ENCODE results near the gene RNASET2.
"Not testable (repeated sequence)": the region's sequence is repeated elsewhere in the genome, so short reads cannot be mapped to it uniquely, and the experiment has no call there.

Gene RNASET2

DNA sequence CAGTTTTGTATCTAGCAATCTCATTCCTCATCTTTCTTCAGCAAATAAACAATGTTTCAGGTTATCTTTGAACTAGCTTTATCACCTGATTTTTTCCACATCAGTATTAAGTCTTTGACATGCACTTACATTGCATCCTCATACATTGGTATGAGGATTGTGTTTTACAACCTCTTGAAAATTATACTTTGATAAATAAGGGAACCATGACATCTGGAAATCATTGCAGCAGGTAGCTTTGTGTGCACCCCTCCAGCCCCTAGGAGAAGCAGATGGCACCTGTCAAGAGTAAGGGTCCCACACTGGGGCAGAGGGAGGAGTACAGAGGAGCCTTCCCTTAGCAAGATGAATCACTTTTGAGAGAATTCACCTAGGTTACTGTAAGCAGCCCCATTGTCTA lies 13.7 kb upstream of the RNASET2 start:
- no peak for DNase-seq (ENCODE audit: low read depth in 2 of 2)

DNA sequence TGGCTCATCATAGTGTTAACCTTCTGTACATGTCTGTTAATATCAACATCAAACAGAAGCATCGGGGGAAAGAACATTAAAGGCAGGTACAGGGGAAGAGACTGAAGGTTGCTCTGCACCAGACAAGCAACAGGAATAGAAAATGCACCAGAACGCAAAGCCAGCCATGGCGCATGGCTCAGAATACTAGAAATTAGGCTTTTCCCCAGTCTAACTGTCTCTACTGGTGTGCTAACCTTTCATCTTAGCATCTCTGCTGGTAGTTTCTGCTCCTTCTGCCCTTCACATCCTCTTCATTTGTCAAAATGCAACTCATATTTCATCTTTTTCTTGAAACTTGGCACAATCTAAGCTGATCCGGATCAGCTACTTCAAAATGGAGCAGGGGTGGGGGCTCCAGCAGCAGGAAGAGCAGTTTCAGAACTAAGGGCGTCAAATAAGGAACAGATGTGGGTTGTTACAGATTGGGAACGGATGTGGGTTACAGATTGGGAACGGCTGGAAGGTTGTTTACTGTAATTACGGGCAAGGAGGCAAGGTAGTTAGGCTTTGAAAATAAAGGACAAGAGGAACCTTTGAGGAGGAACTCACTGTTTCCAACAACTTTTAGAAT lies 13.1 kb upstream of the RNASET2 start:
- no peak for DNase-seq (ENCODE audit: low read depth in 2 of 2)

DNA sequence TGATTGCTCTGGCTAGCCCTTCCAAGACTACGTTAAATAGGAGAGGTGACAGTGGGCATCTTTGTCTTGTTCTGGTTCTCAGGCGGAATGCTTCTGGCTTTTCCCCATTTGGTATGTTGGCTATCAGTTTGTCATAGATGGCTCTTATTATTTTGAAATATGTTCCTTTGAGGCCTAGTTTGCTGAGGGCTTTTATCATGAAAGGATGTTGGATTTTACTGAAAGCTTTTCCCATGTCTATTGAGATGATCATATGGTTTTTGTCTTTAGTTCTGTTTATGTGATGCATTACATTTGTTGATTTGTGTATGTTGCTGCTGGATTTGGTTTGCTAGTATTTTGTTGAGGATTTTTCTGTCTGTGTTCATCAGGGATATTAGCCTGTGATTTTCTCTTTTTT lies 9.9 kb upstream of the RNASET2 start:
- DNase-seq (ENCODE audit: low read depth in 2 of 2): no peak

DNA sequence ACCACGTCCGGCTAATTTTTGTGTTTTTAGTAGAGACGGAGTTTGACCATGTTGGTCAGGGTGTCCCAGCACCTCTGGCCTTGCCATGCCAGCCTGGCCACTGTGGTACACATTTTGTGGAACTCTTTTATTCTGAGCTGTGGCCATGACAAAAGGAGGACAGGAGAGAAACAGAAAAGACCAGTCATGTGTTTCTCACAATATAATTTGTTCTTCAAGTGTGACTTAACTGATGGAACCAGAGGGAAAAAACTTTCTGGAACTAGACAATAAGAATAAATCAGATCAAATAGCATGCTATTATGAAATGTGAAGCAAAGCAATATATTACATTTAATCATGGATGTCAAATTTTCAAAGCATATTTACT lies 4.2 kb upstream of the RNASET2 start:
- no peak for DNase-seq (ENCODE audit: low read depth in 2 of 2)

DNA sequence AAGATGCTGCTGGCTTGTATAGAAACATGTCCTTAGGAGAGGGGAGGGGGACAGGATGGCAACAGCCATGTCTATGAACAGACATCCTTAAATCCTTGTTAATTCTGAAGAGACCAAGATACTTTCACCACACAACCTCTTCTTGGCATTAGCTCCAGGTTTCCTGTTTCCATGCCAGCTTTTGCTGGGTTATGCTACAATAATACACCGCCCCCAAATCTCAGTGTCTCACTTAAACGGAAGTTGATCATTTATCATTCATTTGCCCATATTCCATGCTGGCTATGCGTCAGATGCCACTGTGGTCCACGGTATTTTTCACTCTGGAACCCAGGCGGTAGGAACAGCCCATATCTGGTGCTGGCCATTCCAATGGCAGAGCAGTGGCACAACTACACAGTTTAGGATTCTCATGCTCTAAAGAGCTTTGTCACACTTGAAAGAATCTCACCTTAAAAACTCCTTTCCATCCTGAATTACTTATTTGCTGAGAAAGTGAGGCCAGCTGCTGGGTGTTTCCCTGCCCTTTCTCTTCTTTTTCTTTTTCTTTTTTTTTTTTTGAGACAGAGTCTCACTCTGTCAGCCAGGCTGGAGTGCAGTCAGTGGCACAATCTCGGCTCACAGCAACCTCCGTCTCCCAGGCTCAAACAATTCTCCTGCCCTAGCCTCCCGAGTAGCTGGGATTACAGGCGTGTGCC lies 3.7 kb upstream of the RNASET2 start:
- no peak for DNase-seq (ENCODE audit: low read depth in 2 of 2)

DNA sequence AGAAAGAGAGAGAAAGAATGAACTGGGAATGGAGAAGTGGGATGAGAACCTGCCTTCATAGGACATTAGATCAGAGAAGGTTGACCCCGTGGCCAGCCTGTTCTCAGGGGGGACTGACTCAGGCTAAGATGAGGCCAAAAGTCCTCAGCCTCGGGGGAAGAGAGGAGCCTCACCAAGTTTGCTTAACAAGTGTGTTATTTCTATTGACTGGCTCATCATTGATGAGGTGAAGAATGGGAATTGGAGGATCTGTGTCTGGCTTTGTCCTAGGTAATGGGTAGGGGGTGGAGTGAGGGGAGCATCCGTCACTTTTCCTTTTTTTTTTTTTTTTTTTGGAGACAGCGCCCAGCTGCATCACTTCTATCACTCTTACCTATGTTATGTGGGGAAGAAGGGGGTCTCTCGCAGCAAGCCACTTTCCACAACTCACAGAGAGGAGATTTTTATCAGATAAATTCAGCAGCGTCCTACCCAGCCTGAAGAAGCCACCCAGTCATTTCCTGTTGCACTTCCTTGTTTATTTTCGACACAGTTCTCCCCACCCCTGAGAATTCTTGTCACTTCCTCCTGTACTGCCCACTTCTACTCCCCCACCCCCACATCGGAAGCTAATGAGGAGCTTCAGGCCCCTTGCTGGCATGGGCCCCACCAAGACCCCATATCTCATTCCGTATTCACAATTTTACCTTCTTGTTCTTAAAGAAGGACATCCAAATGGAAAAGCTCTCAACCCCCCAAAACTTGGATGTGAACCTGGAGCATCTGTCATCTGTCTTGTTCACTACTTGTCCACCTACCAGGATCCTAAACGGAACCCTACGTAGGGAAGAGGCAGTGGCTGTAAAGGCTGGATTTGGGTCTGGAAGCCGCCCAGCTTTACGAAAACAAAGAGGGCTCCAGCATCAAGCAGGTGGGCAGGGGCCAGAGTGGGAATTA lies 2.8 kb upstream of the RNASET2 start:
- DNase-seq (ENCODE audit: low read depth in 2 of 2): peak in 1 of 2 donors; percentile 16

DNA sequence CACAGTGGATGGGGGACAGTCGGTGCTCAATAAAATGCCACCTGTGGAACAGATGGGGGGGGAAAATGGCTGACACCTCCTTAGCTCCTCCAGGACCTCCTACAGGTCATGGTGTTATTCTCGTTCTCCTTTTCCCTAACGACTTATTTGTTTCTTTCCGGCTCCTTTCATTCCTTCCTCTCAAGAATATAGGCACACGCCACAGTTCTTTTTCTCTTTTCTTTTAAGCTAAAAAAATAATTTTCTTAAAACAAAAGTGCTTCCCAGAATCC lies 1.4 kb upstream of the RNASET2 start:
- DNase-seq (ENCODE audit: low read depth in 2 of 2): no peak

DNA sequence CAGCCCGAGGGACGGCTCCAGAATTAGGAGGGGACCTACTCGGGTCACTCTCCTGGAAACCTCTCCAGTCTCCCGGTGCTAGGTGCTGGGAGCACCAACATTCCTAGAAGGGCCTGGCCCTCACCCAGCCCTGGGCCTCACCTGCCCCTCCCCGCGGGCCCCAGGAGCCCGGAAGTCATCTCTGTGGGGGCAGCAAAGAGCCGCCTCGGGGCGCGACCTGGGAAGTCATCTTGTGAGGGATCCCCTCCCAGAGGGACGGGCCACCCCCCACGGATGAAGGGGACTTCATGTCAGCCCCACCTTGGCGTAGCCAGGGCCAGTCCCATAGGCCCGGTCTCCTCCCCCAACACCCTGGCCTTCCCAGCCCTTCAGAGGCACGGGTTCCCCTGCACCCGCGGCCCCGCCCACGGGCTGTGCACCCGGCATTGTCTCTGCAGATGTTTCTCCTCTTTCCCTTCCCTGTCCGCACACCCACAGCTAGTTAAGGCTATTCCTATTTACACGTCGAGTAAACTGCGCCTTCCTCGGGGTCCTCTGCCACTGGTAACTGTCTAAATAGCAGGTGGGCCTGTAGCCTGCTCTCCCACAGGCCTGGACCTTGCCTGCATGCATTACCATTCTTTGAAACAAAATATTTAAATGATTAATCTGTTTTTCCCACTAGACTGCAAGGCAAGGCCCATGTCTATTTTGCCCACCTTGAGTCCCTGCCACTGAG lies 896 bp upstream of the RNASET2 start:
- DNase-seq (ENCODE audit: low read depth in 2 of 2): no peak

DNA sequence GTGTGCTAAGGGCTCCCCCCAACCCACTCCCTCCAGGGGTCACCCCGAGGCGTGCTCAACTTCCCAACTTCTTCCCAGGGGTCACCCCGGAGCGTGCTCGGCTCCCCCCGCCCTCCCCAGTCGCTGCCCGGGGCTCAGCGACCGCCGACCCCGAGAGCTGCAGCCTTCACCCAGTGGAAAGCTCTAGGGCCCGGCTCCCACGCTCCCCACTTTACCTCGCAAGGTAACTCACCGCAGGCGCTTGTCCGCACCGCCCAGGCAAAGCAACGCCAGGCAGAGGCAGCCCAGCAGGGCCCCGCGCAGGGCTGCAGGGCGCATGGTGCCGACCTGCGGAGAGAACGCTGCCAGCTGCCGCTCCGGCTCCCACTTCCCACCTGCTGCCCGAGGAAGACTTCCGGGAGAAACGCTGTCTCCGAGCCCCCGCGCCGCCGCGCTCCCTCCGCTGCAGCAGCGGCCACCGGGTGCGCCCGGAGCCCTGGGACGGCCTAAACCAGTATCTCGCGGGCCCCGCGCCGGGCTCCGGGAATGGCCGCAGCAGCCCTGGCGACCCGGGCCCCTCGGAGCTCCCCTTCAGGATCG lies 396 bp downstream of the RNASET2 start:
- no peak for DNase-seq (ENCODE audit: low read depth in 2 of 2)

DNA sequence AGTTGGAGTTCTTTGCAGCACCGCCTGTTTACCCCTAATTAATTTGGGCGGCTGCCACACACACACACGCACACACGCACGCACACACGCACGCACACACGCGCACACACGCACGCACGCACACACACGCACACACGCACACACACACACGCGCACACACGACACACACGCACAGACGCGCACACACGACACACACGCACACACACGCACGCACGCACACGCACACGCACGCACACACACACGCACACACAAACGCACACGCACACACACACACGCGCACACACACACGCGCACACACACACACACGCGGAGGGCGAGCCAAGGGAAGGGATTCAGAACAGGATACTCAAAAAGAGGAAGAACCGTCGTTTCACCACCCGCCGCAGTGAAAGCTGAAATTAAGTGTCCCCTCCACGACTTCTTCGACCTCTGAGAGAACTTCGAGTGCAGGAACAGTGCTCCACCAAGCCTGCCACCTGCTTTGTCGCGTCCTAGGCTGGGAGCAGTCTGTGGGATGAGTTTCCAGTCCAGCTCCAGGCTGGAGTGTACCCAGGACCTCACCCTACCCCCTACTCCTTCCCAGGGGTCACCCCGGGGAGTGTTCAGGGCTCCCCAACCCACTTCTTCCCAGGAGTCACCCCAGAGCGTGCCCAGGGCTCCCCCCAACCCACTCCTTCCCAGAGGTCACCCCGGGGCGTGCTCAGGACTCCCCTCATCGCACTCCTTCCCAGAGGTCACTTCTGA lies 1.1 kb downstream of the RNASET2 start:
- no peak for DNase-seq (ENCODE audit: low read depth in 2 of 2)

DNA sequence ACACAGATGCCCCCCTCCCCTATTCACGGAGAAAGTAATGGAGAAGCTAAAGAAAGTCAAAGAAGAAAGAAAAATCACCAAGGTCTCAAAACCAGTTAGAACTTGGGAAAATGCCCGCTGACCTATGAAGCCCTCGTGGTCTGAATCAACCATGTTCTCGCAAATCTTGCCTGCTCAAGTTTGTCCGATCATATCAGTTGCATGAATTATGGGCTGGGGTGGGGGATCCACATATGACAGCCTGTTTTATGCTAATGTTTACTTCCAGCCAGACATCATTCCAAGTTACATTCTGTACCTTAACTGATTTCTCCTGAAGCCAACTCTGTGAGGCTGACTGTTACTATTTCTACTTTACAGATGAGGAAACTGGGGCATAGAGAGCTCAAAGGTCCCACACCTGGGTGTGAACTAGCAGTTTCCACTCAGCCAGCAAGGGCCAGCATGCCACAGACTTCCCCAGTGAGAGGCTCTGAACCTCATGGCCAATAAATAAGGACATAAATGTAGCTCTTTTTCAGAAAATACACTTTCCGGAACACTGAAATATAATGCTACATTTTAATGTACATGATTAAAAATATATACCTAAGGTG lies 2.1 kb downstream of the RNASET2 start:
- DNase-seq (ENCODE audit: low read depth in 2 of 2): no peak

DNA sequence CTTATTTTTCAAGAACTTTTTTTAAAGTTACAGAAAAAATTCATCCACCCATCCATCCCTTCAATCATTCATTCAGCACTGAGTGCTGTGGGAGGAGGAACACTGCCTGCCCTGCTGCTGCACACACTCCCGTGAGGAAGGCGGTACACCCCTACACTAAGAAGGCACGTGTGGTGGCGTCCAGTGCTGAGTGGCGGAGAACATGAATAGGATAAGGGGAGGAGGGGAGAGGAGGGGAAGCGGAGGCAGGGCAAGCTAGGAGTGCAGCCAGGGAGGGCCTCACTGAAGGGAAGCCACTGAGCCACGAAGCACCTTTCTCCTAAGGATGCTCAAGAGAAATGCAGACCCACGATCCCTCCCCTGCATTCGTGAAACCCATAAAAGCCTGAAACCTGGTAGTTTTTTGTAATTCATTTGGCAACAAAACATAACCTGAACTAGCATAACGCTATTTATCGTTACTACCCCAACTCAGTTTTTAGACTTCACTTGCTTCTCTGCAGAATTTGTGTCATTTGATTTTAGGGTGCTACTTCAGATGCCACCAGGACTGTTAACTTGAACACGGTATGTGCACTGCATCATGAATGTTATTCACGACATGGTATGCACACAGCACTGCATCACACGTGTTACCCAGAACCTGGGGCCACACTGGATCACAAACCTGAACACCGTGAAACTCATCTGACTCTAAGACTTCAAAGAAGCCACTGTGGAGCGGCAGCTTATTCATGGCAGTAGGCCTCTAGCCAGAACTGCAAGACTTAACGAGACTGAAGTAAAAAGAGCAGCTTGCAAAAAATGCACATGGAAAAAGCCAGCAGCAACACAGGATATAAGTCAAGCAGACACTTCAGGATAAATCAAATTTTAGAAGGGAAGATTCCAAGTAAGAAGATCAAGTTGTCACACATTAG lies 3.5 kb downstream of the RNASET2 start:
- no peak for DNase-seq (ENCODE audit: low read depth in 2 of 2)

DNA sequence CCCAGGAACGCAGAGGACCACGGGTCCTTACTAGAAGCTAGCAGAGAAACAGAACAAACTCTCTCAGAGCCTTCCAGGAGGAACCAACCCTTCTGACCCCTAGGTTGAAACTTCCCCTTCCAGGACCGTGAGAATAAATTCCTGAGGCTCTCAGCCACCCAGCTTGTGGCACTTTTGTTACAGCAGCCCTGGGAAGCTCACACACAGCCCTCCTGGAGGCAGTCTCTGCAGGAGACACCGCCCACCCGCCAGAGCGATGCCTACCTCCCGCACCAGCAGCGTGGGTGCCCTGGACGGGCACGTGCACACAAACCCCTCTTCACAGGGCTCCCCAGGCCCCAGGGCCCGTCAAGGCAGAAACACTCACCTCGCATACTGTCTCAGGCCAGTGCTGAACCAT lies 4.2 kb downstream of the RNASET2 start:
- no peak for DNase-seq (ENCODE audit: low read depth in 2 of 2)

DNA sequence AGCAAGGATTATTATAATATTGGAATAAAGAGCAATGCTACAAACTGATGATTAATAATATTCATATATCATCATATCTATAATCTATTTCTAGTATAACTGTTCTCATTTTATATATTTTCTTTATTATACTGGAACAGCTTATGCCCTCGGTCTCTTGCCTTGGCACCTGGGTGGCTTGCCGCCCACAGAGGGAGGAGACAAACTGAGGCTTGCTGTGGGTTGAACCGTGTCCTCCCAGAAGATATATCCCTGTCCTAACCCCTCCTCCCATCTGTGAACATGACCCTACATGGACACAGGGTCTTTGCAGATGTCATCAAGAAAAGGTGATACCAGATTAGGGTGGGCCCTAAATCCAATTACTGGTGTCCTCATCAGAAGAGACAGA lies 4.7 kb downstream of the RNASET2 start:
- no peak for DNase-seq (ENCODE audit: low read depth in 2 of 2)

DNA sequence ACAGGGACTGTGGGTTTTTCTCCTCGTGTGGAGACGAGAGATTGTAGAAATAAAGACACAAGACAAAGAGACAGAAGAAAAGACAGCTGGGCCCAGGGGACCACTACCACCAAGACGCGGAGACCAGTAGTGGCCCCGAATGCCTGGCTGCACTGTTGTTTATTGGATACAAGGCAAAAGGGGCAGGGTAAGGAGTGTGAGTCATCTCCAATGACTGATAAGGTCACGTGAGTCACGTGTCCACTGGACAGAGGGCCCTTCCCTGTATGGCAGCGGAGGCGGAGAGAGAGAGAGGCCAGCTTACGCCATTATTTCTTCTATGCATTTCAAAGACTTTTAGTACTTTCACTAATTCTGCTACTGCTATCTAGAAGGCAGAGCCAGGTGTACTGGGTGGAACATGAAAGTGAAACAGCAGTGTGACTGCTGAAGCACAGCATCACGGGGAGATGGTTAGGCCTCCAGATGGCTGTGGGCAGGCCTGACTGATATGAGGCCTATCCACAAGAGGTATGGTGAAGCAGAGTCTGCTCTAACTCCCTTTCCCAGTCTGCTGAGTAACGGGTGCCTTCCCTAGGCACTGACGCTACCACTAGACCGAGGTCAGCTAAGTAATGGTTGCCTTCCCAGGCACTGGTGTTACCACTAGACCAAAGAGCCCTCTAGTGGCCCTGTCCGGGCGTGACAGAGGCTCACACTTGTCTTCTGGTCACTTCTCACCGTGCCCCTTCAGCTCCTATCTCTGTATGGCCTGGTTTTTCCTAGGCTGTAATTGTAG lies 5.3 kb downstream of the RNASET2 start:
- peak; percentile 24 to 60 for DNase-seq (ENCODE audit: low read depth in 2 of 2)

DNA sequence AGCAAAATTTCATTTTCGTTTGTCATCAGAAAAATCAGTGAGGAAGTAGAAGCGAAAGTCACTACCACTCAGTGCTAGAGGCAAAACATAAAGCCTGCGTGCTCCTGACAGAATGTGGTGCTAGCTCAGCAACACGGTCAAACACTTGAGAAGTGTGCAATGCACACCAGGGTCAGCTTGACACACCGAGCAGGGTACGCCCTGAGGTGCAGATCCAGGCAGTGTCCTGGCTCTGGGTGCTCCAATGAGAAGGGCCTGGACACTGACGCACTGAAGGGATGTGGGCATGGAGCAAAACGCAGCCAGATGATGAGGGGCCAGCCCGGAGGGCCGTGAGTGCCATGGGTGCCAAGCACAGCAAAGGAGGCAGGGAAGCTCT lies 5.9 kb downstream of the RNASET2 start:
- DNase-seq (ENCODE audit: low read depth in 2 of 2): no peak

DNA sequence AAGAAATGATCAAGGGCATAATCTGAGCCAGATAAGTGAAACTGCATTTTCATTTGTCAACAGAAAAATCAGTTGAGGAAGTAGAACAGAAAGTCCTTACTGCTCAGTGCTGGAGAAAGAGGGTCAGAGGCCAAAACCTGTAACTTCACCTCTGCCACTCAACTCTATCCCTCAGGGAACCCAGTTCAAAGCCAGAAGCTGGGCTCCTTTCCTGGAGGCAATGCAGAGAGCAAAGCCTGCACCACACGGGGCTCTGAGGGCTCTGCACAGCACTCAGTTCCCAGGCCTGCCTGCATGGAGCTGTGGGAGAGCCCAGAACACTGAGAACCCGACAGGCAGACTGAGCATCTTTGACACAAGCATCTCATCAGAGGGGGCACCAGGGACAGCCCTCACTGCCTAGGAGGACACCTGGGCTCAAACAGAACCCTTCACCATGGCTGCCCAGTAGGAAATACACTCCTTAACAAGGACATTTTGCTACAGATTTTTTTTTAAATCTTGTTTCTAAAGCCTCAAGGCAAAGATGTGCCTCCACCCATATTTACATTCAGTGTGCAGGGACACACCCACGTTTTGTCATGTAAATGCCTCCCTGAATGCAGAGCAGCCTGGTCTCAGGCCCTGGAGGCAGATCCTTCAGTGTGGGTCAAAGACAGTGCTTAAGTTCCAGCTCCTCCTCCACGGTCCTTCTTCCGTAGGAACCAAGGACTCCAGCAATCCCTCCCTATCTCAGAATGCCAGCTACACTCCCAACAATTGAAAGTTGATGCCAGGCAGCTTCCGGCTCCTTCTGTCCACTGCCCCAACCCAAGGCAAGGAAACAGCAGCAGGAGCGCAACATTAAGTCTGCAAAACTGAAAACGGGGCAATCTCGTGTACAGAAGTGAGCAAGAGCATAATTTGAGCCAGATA lies 6.6 kb downstream of the RNASET2 start:
- DNase-seq (ENCODE audit: low read depth in 2 of 2): no peak

DNA sequence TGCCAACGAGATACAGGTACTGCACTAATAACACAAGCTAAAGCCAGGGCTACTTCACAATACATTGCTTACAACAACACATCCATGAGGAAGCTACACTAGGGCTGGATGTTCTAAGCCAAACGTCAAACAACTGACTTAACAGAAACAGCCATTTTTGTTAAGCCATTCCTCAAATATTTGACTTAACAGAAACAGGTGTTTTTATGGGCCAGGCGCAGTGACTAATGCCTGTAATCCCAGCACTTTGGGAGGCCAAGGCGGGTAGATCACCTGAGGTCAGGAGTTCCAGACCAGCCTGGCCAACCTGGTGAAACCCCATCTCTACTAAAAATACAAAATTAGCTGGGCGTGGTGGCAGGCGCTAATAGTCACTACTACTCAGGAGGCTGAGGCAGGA lies 7.6 kb downstream of the RNASET2 start:
- not testable (repeated sequence) for DNase-seq (ENCODE audit: low read depth in 2 of 2)

Data from activated CD8-positive, alpha-beta memory T cell treated with anti-CD3 and anti-CD28 coated beads for 4 hours (primary cell).